Kidney epithelial cell (primary cell): ENCODE results near the gene ETV3. TPM values are rescaled to one million over a fixed set of nuclear protein-coding genes. Genes with fewer than 3 reads are reported as not detected.
"Not testable (repeated sequence)": the region's sequence is repeated elsewhere in the genome, so short reads cannot be mapped to it uniquely, and the experiment has no call there.

ENCODE experiments used
- DNase-seq: peaks from one replicate; pipeline ENCODE4 v3.0.0-alpha.2; 2010; ENCODE audit warnings: low read depth
- H3K27me3 ChIP-seq: 2 replicates; pipeline ENCODE4 v1.6.0; 2011; ENCODE audit warnings: low read length; ENCODE audit not compliant: control insufficient read depth, insufficient read depth
- H3K36me3 ChIP-seq: 2 replicates; pipeline ENCODE4 v1.5.1; 2011; ENCODE audit warnings: low read length; ENCODE audit not compliant: control insufficient read depth, insufficient read depth
- H3K4me3 ChIP-seq: 2 replicates; pipeline ENCODE4 v1.5.1; 2011; ENCODE audit warnings: low read depth, mild to moderate bottlenecking, control low read depth, low read length
- CTCF ChIP-seq: IDR thresholded peaks from 2 replicates; pipeline ENCODE4 v1.5.1; 2011; ENCODE audit warnings: mild to moderate bottlenecking, moderate library complexity, low read length, control low read depth, inconsistent platforms; ENCODE audit not compliant: insufficient read depth, poor library complexity, severe bottlenecking
- total RNA-seq: library from RNA; depleted of rRNA; stranded (reverse); fragments of >200 nt; gene quantifications from 2 replicates; pipeline ENCODE4 v1.2.3, GENCODE V29; 2015

ETV3 gene
- total RNA-seq, 1 donor from 2014 or later = 16.6 TPM

GRCh38 chr1:157178490-157178889 is 40.3 kb upstream of the ETV3 start:
- no peak for TF ChIP-seq CTCF
- Histone ChIP-seq H3K4me3 (no peak overlapping the region), H3K36me3 (no peaks in the 10 kb centered on the region), H3K27me3 (peaks cover 11% of the 10 kb centered on the region)
- no peak for DNase-seq

- Histone ChIP-seq H3K27me3 (peaks cover 11% of the 10 kb centered on the region), H3K36me3 (no peaks in the 10 kb centered on the region), H3K4me3 (no peak overlapping the region)
- TF ChIP-seq CTCF = no peak
- no peak for DNase-seq
These were observed 39.7 kb upstream of the ETV3 start for GRCh38 chr1:157177733-157178394.

- no peak for TF ChIP-seq CTCF
- no peak for DNase-seq
- Histone ChIP-seq H3K27me3 (peaks cover 11% of the 10 kb centered on the region), H3K4me3 (no peak overlapping the region), H3K36me3 (no peaks in the 10 kb centered on the region)
These were observed 38.5 kb upstream of the ETV3 start for GRCh38 chr1:157176591-157177121.

DNA sequence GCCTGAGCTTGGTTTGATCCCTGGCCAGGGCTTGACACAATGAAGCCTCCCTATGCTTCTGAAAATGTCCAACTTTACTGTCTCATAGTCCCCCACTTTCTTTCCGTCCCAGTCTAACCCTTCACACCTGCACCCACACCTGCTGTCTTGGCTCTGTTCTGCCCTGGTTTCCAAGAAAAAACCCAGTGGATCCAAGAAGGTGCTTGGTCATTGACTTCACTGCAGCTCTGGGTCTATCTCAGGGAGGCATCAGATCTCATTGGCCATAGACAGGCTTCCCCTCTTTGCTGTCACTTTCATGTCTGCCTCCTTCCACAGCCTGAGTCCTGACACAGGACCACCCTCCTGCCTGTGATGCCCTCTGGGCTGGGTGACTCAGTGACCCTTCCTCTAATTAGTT is 37.8 kb upstream of the ETV3 start:
- no peak for DNase-seq
- no peaks in the 10 kb centered on the region for H3K36me3 ChIP-seq
- TF ChIP-seq CTCF = no peak
- H3K27me3 ChIP-seq = peaks cover 11% of the 10 kb centered on the region
- no peak overlapping the region for H3K4me3 ChIP-seq

- no peak for DNase-seq
- H3K4me3 ChIP-seq = no peak overlapping the region
- H3K27me3 ChIP-seq = peaks cover 15% of the 10 kb centered on the region
- no peaks in the 10 kb centered on the region for H3K36me3 ChIP-seq
- no peak for TF ChIP-seq CTCF
These were observed 35.8 kb upstream of the ETV3 start for GRCh38 chr1:157173900-157174410.

DNA sequence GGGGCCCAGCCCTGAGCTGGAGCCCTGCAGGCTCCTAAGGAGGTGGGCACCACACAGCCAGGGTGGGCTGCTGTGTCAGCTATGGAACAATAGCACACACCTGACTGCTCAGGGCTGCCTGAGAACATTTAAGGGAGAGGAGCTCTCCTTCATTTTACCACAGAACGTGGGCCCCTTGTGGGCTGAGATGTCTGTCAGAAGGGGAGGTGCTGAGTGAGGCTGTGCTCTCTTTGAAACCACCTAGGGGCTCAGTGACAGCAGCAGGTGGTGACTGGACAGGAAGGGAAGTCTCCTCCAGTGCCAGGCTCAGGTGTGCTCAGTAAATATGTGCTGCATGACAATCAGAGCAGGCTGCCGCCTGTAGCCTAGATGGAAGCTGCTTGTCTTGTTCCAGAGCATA is 35.0 kb upstream of the ETV3 start:
- not testable (repeated sequence) for DNase-seq, H3K36me3 ChIP-seq, H3K4me3 ChIP-seq
- H3K27me3 ChIP-seq = peaks cover 12% of the 10 kb centered on the region

- H3K36me3 ChIP-seq, H3K4me3 ChIP-seq, DNase-seq, H3K27me3 ChIP-seq: not testable (repeated sequence)
These were observed 34.4 kb upstream of the ETV3 start for GRCh38 chr1:157172591-157172990.
